Stomach (tissue), 9 donors: ENCODE data around the gene EPO. TPM values are rescaled to one million over a fixed set of nuclear protein-coding genes. Genes with fewer than 3 reads are reported as not detected.
"Not testable (repeated sequence)": the region's sequence is repeated elsewhere in the genome, so short reads cannot be mapped to it uniquely, and the experiment has no call there.

Experiments
- DNase-seq, 2 donors: peaks; one replicate each; pipeline versions ENCODE4 v3.0.0 to v3.0.0-alpha.2; 2013 to 2019
- H3K27ac ChIP-seq, 5 donors: fragments of 200-600 bp in 4 of 5; sonication (generic) in 4 of 5; one replicate each; pipeline ENCODE4 v1.5.1; 2013 to 2019; ENCODE audit warnings: mild to moderate bottlenecking in 1 of 5, moderate library complexity in 1 of 5
- H3K27me3 ChIP-seq, 3 donors: fragments of 200-600 bp; sonication (generic); one replicate each; pipeline ENCODE4 v1.5.1; 2017 to 2019; ENCODE audit warnings: mixed run types in 1 of 3
- H3K36me3 ChIP-seq, 4 donors: fragments of 200-600 bp; sonication (generic); 1 replicate in 3 of 4; 2 replicates in 1 of 4; pipeline ENCODE4 v1.5.1; 2016 to 2019
- H3K4me1 ChIP-seq, 4 donors: fragments of 200-600 bp; sonication (generic); one replicate each; pipeline ENCODE4 v1.5.1; 2016 to 2019
- H3K4me3 ChIP-seq, 4 donors: fragments of 200-600 bp; sonication (generic) in 3 of 4; one replicate each; pipeline ENCODE4 v1.5.1; 2016 to 2019; ENCODE audit warnings: mild to moderate bottlenecking in 1 of 4
- H3K9me3 ChIP-seq, 4 donors: fragments of 200-600 bp; sonication (generic); one replicate each; pipeline ENCODE4 v1.5.1; 2016 to 2019
- CTCF ChIP-seq, 7 experiments: fragments of 450-650 bp in 4 of 7; fragments of 200-600 bp in 3 of 7; sonication (generic) in 3 of 7; IDR thresholded peaks; one replicate each; pipeline ENCODE4 v1.5.1; 2016 to 2019; ENCODE audit warnings: antibody characterized with exemption in 7 of 7, control low read depth in 2 of 7, mild to moderate bottlenecking in 1 of 7
- EP300 ChIP-seq: sonication (generic); formaldehyde crosslinking; IDR thresholded peaks from one replicate; pipeline ENCODE4 v1.6.1; 2017; ENCODE audit warnings: antibody characterized with exemption
- POLR2A ChIP-seq, 4 donors: fragments of 450-650 bp; IDR thresholded peaks; one replicate each; pipeline ENCODE4 v1.6.1; 2016; ENCODE audit warnings: antibody characterized with exemption in 4 of 4, control low read depth in 2 of 4, mild to moderate bottlenecking in 1 of 4, moderate library complexity in 1 of 4
- POLR2AphosphoS5 ChIP-seq, 3 donors: sonication (generic); formaldehyde crosslinking; IDR thresholded peaks; one replicate each; pipeline ENCODE4 v1.6.1; 2016; ENCODE audit warnings: antibody characterized with exemption in 3 of 3
- WGBS, 5 donors: extraction: QIAGEN DNeasy Blood & Tissue Kit in 3 of 5; methylation state at CpG; one replicate each; pipeline versions ENCODE4 v1.1.5 to v1.1.7; 2013 to 2018; 5-methylcytosine and 5-hydroxymethylcytosine counted together
- intact Hi-C: fragments of 100-400 bp; cut with DNase I; formaldehyde crosslinking; loops from one replicate; pipeline ENCODE4 v1.15.1; 2023; ENCODE audit warnings: low total_unique reads
- polyA plus RNA-seq, 3 donors: library from polyadenylated mRNA; stranded (reverse); fragments of 200-250 nt; gene quantifications; one replicate each; pipeline ENCODE4 v1.2.3, GENCODE V29; 2013
- total RNA-seq, 5 donors: library from RNA; depleted of rRNA; stranded (reverse); fragments of >200 nt; gene quantifications; one replicate each; pipeline versions ENCODE4 v1.1.0 to v1.2.3, GENCODE V29; 2014 to 2016
- donor health status: healthy with polysubstance abuse.
- donor health status: Bipolar disorder and iron deficiency.
- donor health status: healthy.

The EPO gene
- total and polyA plus RNA-seq, 8 donors, result not detected

- no peak overlapping the region for H3K4me3 ChIP-seq
- intact Hi-C loops, result loop anchor here (10.0 kb wide), 1 partner anchor 146 kb away; the partner anchor contains the start of gene SLC12A9
- peaks cover 13 to 29% (median 28%) of the 10 kb centered on the region in 4 donors for H3K4me1 ChIP-seq
- H3K36me3 ChIP-seq, result peaks cover 0 to 8% (median 5%) of the 10 kb centered on the region in 4 donors
- DNase-seq, result no peak
- no peak overlapping the region for H3K27ac ChIP-seq
- TF ChIP-seq EP300, result no peak
- TF ChIP-seq CTCF (IDR thresholded peaks at IDR 0.05), result no peak
- TF ChIP-seq POLR2AphosphoS5 (IDR thresholded peaks at IDR 0.05), result no peak
- no peak for TF ChIP-seq POLR2A (IDR thresholded peaks at IDR 0.05)
- 89 to 94% (median 90%) methylated on average over 6 of the region's 6 CpGs for WGBS, 5 donors
- H3K9me3 ChIP-seq, result no peaks in the 10 kb centered on the region
- H3K27me3 ChIP-seq, result no peaks in the 10 kb centered on the region
Observed at GRCh38 chr7:100708395-100708794, 11.9 kb upstream of the EPO start.

GRCh38 chr7:100710452-100710851 is 9.8 kb upstream of the EPO start:
- peaks cover 13 to 20% (median 20%) of the 10 kb centered on the region in 4 donors for H3K4me1 ChIP-seq
- no peak for DNase-seq
- no peak overlapping the region for H3K27ac ChIP-seq
- H3K4me3 ChIP-seq, result no peak overlapping the region
- H3K27me3 ChIP-seq, result no peaks in the 10 kb centered on the region
- 72 to 99% (median 79%) methylated on average over 4 of the region's 4 CpGs for WGBS, 5 donors
- no peaks in the 10 kb centered on the region for H3K9me3 ChIP-seq
- intact Hi-C loops, result no loop called here
- TF ChIP-seq CTCF (IDR thresholded peaks at IDR 0.05), result no peak
- peaks cover 0 to 8% (median 5%) of the 10 kb centered on the region in 4 donors for H3K36me3 ChIP-seq

- Histone ChIP-seq H3K27ac (no peak overlapping the region), H3K9me3 (no peaks in the 10 kb centered on the region), H3K36me3 (peaks cover 0 to 8% (median 5%) of the 10 kb centered on the region in 4 donors), H3K4me3 (no peak overlapping the region), H3K4me1 (peaks cover 13 to 18% (median 17%) of the 10 kb centered on the region in 4 donors), H3K27me3 (peaks cover 0 to 3% (median 0%) of the 10 kb centered on the region in 3 donors)
- TF ChIP-seq POLR2A (IDR thresholded peaks at IDR 0.05), result no peak
- no peak for TF ChIP-seq CTCF (IDR thresholded peaks at IDR 0.05)
- no peak for TF ChIP-seq EP300
- TF ChIP-seq POLR2AphosphoS5 (IDR thresholded peaks at IDR 0.05), result no peak
- intact Hi-C loops, result no loop called here
- DNase-seq, result no peak
- WGBS, 5 donors, result 65 to 85% (median 76%) methylated on average over 11 of the region's 11 CpGs
Observed at GRCh38 chr7:100711369-100711768, 8.9 kb upstream of the EPO start.

- peaks cover 0 to 19% (median 8%) of the 10 kb centered on the region in 3 donors for H3K27me3 ChIP-seq
- intact Hi-C loops, result no loop called here
- H3K4me1 ChIP-seq, result no peaks in the 10 kb centered on the region
- H3K36me3 ChIP-seq, result no peaks in the 10 kb centered on the region
- TF ChIP-seq POLR2AphosphoS5 (IDR thresholded peaks at IDR 0.05) (no peak), CTCF (IDR thresholded peaks at IDR 0.05) (no peak)
- no peak for DNase-seq
- no peak overlapping the region for H3K27ac ChIP-seq
- H3K9me3 ChIP-seq, result peaks cover 0 to 7% (median 0%) of the 10 kb centered on the region in 4 donors
- no peak overlapping the region for H3K4me3 ChIP-seq
- WGBS, 5 donors, result 75 to 78% (median 76%) methylated on average over 7 to 8 of the region's 8 CpGs
Observed at GRCh38 chr7:100714725-100715124, 5.5 kb upstream of the EPO start.

- H3K4me3 ChIP-seq, H3K9me3 ChIP-seq, intact Hi-C loops, DNase-seq, H3K36me3 ChIP-seq, H3K27ac ChIP-seq: not testable (repeated sequence)
- H3K4me1 ChIP-seq, result peaks cover 8 to 12% (median 10%) of the 10 kb centered on the region in 4 donors
- WGBS, 5 donors, result 86 to 100% (median 90%) methylated on average over 2 of the region's 2 CpGs
- H3K27me3 ChIP-seq, result peaks cover 7 to 43% (median 29%) of the 10 kb centered on the region in 3 donors
Observed at GRCh38 chr7:100717073-100717472, 3.2 kb upstream of the EPO start.
